Measurements from ENCODE around the gene ELFN2.

ELFN2 gene

GRCh38 chr22:37379722-37380121 lies 47.6 kb downstream of the ELFN2 start:
- DNase-seq: no peak

DNA sequence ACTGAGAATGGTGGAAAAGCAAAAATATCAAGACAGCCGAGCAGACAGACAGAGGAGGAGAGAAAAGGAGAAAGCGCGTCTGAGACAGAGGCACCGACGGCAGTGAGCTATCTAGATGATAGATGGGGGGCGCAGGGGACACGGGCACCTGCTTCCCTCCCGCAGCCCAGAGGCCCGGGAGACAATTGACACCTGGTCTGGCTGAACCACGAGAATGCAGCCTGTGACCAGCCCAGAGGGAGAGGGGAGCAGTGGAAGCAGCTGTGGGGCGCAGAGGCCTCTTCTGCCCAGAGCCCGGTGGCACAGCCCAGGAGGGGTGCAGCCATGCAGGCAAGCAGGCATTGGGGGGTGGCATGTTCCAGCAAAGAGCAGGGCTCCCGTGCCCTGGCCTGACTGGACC lies 48.2 kb downstream of the ELFN2 start:
- no peak for DNase-seq

DNA sequence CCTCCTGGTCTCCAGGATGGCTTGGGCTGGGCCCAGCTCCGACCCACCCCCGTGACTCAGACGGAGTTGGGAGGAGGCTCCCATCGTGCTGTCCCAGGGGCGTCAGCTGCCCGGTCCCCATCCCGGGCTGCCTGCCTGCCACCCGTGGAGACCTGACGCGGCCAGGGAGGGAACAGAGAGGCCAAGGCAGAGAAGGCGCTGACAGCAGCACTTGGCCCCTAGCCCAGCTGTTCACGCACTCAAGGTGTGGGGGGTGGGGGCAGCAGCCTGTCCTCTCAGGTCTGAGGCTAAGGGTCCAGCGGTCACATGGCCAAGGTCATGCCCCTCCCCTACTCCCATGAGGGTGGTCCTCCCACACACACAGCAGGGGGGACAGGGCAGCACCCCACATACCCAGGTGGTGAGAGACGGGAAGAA lies 48.6 kb downstream of the ELFN2 start:
- DNase-seq: no peak

GRCh38 chr22:37377927-37378326 lies 49.4 kb downstream of the ELFN2 start:
- DNase-seq: no peak

- no peak for DNase-seq
Measured at GRCh38 chr22:37377138-37377537, 50.1 kb downstream of the ELFN2 start.

GRCh38 chr22:37376643-37377042 lies 50.6 kb downstream of the ELFN2 start:
- no peak for DNase-seq

- no peak for DNase-seq
Measured at GRCh38 chr22:37375801-37376200, 51.5 kb downstream of the ELFN2 start.

GRCh38 chr22:37374571-37374970 lies 52.7 kb downstream of the ELFN2 start:
- no peak for DNase-seq

GRCh38 chr22:37373451-37373850 lies 53.8 kb downstream of the ELFN2 start:
- DNase-seq: no peak

DNA sequence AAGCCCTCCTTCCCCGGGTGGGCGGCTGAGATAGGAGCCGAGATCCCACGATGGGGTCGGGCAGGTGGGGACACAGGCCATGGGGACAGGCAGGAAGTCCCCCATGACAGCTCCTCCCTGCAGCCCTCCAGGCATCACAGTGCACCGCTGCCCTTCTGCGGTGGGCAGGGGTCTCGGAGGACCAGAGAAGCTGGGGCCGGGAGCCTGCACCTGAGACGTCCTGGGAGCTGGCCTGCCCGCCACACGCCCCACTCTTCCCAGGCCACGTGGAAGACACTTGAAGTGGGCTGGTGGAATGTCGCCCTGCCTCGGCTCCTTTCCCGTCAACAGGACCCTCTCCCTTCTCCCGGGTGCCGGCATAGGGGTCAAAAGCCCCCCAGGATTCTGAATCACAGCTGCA lies 55.4 kb downstream of the ELFN2 start:
- no peak for DNase-seq

- no peak for DNase-seq
Measured at GRCh38 chr22:37371491-37371890, 55.8 kb downstream of the ELFN2 start.

GRCh38 chr22:37370306-37370979 lies 56.8 kb downstream of the ELFN2 start:
- DNase-seq: no peak

DNA sequence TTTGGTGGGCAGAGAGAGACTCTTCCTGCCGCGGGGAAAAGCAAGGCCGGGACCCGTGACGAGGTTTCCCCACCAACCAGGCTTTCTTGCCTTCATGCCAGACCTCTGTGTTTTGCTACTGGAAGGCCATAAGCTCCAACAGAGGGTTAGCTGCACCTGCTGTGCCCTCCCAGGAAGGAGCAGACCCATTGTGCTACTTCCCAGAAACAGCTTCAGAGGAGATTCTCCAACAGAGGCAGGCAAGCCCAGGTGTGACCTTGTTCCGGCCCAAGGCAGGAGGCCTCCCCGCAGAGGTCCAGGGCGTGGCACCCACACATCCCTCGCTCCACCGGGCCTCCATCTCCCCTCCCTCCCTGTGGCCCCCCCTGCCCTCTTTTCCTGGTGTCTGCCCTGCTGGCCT lies 57.8 kb downstream of the ELFN2 start:
- no peak for DNase-seq

DNA sequence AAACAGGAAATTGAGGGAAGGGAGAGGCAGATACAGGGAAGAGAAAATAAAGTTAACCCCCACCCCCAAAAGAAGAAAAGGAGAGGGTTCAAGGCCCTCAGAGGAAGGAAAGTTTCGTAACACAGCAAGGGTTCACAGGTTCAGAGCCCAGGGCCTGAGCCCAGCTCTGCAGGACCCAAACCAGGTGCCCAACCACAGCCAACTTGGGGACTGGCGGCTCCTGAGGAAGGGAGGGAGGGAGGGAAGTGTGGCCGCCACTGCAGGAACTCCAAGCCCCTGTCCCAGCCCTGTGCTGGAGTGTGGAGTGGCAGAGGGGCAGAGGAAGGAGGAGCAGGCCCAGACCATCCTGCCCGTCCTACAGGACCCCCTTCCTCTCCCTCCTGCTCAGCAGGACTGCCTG lies 59.2 kb downstream of the ELFN2 start:
- DNase-seq: no peak

GRCh38 chr22:37366601-37367000 lies 60.7 kb downstream of the ELFN2 start:
- no peak for DNase-seq

DNA sequence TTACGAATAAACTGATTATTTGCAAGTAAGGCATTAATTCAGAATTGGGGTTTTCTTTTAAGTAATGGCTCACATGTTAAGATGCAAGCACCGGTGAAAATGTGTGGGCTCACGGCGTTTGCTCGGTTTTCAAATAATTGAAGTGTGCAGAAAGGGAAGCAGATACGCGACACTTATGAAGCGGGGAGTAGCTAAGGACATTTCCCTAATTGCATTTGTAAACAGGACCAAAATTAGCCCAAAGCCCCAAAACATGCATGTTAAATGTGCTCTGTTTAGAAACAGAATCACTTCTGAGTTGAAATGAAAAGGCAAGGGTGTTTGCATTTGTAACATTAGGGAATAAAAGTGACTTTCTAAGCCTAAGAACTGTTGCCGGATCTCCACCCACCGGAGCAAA lies 61.3 kb downstream of the ELFN2 start:
- DNase-seq: no peak

DNA sequence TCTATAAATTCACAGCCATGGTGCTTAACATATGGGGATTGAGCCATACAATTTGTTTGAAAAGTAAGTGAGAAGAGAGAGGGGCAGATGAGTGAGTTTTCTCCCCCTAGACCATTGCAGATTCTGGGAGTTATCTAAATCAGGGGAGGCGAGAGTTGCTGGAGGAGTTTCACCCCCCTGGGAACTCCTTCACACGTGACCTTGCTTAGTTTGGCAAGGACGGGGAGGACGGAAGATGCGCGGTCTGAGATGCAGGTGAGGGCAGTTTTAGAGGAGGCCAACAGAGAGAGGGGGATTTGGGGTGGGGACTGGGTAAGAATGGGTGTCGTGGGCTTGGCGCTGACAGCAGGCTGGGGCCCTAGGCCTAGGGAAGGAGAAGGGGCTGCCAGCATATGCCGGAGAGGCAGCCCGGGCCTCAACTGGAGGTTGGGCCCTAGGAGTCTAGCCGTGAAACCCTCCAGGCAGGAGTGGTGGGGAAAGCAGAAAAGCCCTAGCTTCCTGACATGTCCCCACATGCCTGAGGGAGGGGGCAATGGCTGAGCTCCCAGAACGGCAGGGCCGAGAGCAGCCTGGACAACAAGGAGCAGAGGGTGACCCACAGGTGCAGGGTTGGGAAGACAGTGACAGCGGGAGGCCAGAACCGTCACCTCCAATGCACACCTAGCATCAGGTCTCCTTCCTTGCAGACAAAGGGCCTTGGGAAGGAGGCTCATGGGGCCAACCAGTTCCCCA lies 63.9 kb downstream of the ELFN2 start:
- no peak for DNase-seq

- DNase-seq: no peak
Measured at GRCh38 chr22:37362621-37363020, 64.7 kb downstream of the ELFN2 start.

DNA sequence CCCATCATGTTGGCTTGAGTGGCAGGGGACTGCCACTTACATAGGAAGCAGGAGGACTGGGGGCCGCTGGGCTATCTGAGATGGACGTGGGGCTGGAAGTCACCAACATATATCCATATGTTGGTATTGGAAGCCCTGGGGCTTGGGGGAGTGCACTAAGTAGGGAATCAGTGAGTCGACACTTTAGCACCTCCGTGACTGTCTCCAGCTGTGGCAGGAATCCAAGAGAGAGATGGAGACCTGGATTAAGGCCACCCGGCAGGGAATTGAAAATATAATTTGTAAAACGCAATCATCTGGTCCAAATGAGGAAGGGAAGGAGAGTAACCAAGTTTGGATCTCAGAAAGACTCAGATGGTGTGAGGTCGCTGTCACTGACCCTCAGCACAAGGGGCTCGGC lies 68.4 kb downstream of the ELFN2 start:
- DNase-seq: no peak

GRCh38 chr22:37358386-37358785 lies 68.9 kb downstream of the ELFN2 start:
- DNase-seq: no peak

- no peak for DNase-seq
Measured at GRCh38 chr22:37357446-37358075, 69.7 kb downstream of the ELFN2 start.

DNA sequence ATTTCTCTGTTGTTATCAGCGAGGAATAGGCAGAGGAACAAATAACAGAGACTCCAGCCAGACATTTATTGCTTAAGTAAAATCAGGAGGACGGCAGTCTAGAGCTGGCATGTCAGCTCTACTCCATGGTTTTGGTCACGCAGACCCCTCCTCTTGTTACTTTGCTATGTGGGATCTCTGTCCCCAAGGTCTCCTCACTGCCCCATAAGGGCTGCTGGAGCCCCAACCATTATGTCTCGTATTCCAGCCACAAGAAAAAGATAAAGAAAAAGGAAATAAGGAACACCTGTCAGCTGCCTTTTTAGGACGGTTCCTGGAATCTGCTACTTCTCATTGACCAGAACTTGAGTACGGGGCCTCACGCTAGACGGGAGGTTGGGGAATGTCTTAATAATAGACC lies 70.4 kb downstream of the ELFN2 start:
- DNase-seq: no peak

GRCh38 chr22:37355174-37355573 lies 72.1 kb downstream of the ELFN2 start:
- no peak for DNase-seq

- no peak for DNase-seq
Measured at GRCh38 chr22:37354670-37355069, 72.6 kb downstream of the ELFN2 start.
